Inflammatory macrophage treated with lipopolysaccharide for 1 hour (primary cell): ENCODE measurements around the gene GSC2.

Experiments used
- DNase-seq, 2 donors: peaks; one replicate each; pipeline ENCODE4 v3.0.0-alpha.2; 2020 to 2022

The GSC2 gene

GRCh38 chr22:19152942-19153883, 3.1 kb upstream of the GSC2 start:
- no peak for DNase-seq

GRCh38 chr22:19151329-19152191, 1.5 kb upstream of the GSC2 start:
- no peak for DNase-seq

- DNase-seq, result no peak
Observed at GRCh38 chr22:19150482-19151328, 613 bp upstream of the GSC2 start.

GRCh38 chr22:19149047-19149883, 827 bp downstream of the GSC2 start:
- no peak for DNase-seq

GRCh38 chr22:19148417-19149046, 1.6 kb downstream of the GSC2 start:
- DNase-seq, result no peak

- DNase-seq, result no peak
Observed at GRCh38 chr22:19147195-19147780, 2.8 kb downstream of the GSC2 start.

GRCh38 chr22:19146215-19146968, 3.7 kb downstream of the GSC2 start:
- no peak for DNase-seq

GRCh38 chr22:19143967-19144400, 6.1 kb downstream of the GSC2 start:
- DNase-seq, result peak in 1 of 2 donors; percentile 7

GRCh38 chr22:19143212-19143611, 6.9 kb downstream of the GSC2 start:
- DNase-seq, result no peak

- DNase-seq, result no peak
Observed at GRCh38 chr22:19142394-19142793, 7.7 kb downstream of the GSC2 start.

- DNase-seq, result no peak
Observed at GRCh38 chr22:19139974-19140373, 10.1 kb downstream of the GSC2 start.

GRCh38 chr22:19139001-19139356, 11.1 kb downstream of the GSC2 start:
- DNase-seq, result no peak

- DNase-seq, result no peak
Observed at GRCh38 chr22:19138217-19139000, 11.7 kb downstream of the GSC2 start.

- no peak for DNase-seq
Observed at GRCh38 chr22:19137384-19138216, 12.5 kb downstream of the GSC2 start.

- no peak for DNase-seq
Observed at GRCh38 chr22:19136915-19137314, 13.2 kb downstream of the GSC2 start.

- DNase-seq, result no peak
Observed at GRCh38 chr22:19134874-19135273, 15.2 kb downstream of the GSC2 start.

GRCh38 chr22:19134176-19134831, 15.8 kb downstream of the GSC2 start:
- DNase-seq, result no peak

- DNase-seq, result no peak
Observed at GRCh38 chr22:19133561-19133960, 16.5 kb downstream of the GSC2 start.
